Measurements from ENCODE around the gene GBX2.

GBX2 gene

GRCh38 chr2:236173036-236173728 lies 5.0 kb upstream of the GBX2 start:
- TF ChIP-seq CTCF (IDR thresholded peaks at IDR 0.05; ENCODE audit: low read length, missing control alignments) = no peak
- DNase-seq (ENCODE audit: low read depth) = no peak
- no peak overlapping the region for H3K4me3 ChIP-seq (replicated peaks; ENCODE audit: low read depth, low read length)

DNA sequence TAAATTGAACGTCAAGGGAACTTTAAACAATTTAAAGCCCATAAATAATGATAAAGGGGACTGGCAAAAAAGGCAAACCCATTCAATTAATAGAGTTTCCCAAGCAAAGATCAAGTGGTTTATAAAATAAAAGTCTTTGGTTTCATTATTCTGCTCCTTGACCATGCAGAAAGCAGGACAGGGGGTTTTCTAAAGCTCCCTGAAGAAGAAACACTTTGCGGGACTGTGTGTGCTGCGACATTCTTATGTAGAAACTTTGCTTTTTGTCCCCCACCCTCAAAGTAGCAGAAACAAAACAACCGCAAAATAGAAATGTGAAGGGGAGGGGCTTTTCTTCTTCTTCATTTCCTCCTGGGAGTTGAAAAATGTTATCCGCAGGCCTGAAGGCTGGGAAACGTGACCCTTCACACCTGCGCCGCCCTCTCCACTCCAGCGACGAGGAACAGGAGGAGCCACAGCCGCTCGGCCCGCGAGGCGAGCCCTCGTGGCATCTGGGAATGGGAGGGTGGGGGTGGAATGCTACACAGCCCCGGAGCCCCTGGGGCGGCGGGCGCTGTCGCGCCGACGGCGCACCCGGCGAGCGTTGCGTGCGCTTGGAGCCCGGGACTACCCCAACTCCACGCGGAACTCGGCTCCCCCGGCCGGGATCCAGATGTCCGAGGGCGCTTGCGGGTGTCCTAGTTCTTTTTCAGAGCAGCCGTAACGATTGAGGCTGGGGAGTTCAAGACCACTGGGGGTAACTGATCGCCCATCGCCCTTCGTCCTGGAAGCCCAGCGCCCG lies 4.3 kb upstream of the GBX2 start:
- no peak for TF ChIP-seq CTCF (IDR thresholded peaks at IDR 0.05; ENCODE audit: low read length, missing control alignments)
- no peak for DNase-seq (ENCODE audit: low read depth)
- H3K4me3 ChIP-seq (replicated peaks; ENCODE audit: low read depth, low read length) = no peak overlapping the region

DNA sequence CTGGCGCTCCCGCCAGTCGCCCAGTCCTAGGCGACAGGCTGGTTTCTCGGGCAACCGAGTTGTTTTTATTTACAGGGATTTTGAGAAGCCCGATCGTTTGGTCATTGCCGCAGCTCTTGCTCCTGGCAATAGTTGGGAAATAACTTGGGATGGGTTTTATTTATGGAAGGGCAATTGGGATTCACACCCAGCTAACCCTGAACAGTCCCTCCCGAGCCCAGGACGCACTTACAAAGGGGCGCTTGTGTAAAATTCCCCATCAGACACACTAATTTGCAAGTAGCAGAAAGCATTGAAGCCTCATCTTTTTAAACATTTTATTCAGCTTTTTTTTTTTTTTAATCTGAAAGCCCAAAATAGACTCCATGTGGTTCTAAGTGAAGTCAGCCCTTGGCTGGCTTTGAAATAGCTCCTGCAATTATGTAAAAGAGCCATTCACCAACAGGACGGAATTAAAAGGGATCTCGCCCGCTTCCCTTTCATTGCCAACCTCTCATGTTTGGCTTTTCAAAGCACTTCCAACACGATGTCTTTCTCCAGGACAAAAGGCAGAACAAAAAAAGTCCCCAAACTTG lies 3.6 kb upstream of the GBX2 start:
- H3K4me3 ChIP-seq (replicated peaks; ENCODE audit: low read depth, low read length) = no peak overlapping the region
- TF ChIP-seq CTCF (IDR thresholded peaks at IDR 0.05; ENCODE audit: low read length, missing control alignments) = no peak
- DNase-seq (ENCODE audit: low read depth) = no peak

GRCh38 chr2:236171181-236171679 lies 3.0 kb upstream of the GBX2 start:
- no peak for TF ChIP-seq CTCF (IDR thresholded peaks at IDR 0.05; ENCODE audit: low read length, missing control alignments)
- DNase-seq (ENCODE audit: low read depth) = no peak
- no peak overlapping the region for H3K4me3 ChIP-seq (replicated peaks; ENCODE audit: low read depth, low read length)

- no peak for DNase-seq (ENCODE audit: low read depth)
- no peak overlapping the region for H3K4me3 ChIP-seq (replicated peaks; ENCODE audit: low read depth, low read length)
- no peak for TF ChIP-seq CTCF (IDR thresholded peaks at IDR 0.05; ENCODE audit: low read length, missing control alignments)
Measured at GRCh38 chr2:236170590-236171165, 2.5 kb upstream of the GBX2 start.

- DNase-seq (ENCODE audit: low read depth) = no peak
- no peak for TF ChIP-seq CTCF (IDR thresholded peaks at IDR 0.05; ENCODE audit: low read length, missing control alignments)
- H3K4me3 ChIP-seq (replicated peaks; ENCODE audit: low read depth, low read length) = no peak overlapping the region
Measured at GRCh38 chr2:236169741-236170589, 1.8 kb upstream of the GBX2 start.

Measured in fibroblast of pulmonary artery (primary cell).